Effector memory CD4-positive, alpha-beta T cell (primary cell): ENCODE data around the gene UHRF2.

Experiments used
- DNase-seq, 3 donors: peaks; one replicate each; pipeline ENCODE4 v3.0.0-alpha.2; 2020
- H3K27ac ChIP-seq: 2 replicates; pipeline ENCODE4 v1.7.0; 2013; ENCODE audit warnings: mild to moderate bottlenecking, low read length, moderate library complexity; ENCODE audit not compliant: insufficient read depth, poor library complexity, severe bottlenecking
- H3K27me3 ChIP-seq: replicated peaks from 2 replicates; pipeline ENCODE4 v1.7.0; 2013; ENCODE audit warnings: mild to moderate bottlenecking, low read length; ENCODE audit not compliant: insufficient read depth, control insufficient read depth, poor library complexity, severe bottlenecking
- H3K36me3 ChIP-seq: 2 replicates; pipeline ENCODE4 v1.7.0; 2013; ENCODE audit warnings: mild to moderate bottlenecking, low read length, moderate library complexity; ENCODE audit not compliant: control insufficient read depth, insufficient read depth
- H3K4me1 ChIP-seq: 2 replicates; pipeline ENCODE4 v1.7.0; 2013; ENCODE audit warnings: low read length, mild to moderate bottlenecking; ENCODE audit not compliant: control insufficient read depth, insufficient read depth, poor library complexity, severe bottlenecking
- H3K4me3 ChIP-seq: 2 replicates; pipeline ENCODE4 v1.7.0; 2013; ENCODE audit warnings: low read length, low read depth, mild to moderate bottlenecking; ENCODE audit not compliant: insufficient read depth, poor library complexity, severe bottlenecking
- H3K9me3 ChIP-seq: 2 replicates; pipeline ENCODE4 v1.7.0; 2013; ENCODE audit warnings: mild to moderate bottlenecking, low read length, moderate library complexity; ENCODE audit not compliant: control insufficient read depth

Gene UHRF2

GRCh38 chr9:6552033-6552432 is 139.0 kb downstream of the UHRF2 start:
- DNase-seq = no peak
- no peaks in the 10 kb centered on the region for H3K9me3 ChIP-seq
- H3K27me3 ChIP-seq = no peaks in the 10 kb centered on the region
- H3K36me3 ChIP-seq = no peaks in the 10 kb centered on the region
- H3K27ac ChIP-seq = no peak overlapping the region
- no peak overlapping the region for H3K4me3 ChIP-seq
- no peaks in the 10 kb centered on the region for H3K4me1 ChIP-seq

GRCh38 chr9:6552498-6553121 is 139.6 kb downstream of the UHRF2 start:
- no peak for DNase-seq
- H3K36me3 ChIP-seq = no peaks in the 10 kb centered on the region
- no peaks in the 10 kb centered on the region for H3K9me3 ChIP-seq
- H3K4me1 ChIP-seq = no peaks in the 10 kb centered on the region
- H3K27me3 ChIP-seq = no peaks in the 10 kb centered on the region
- H3K4me3 ChIP-seq = no peak overlapping the region
- H3K27ac ChIP-seq = no peak overlapping the region

- Histone ChIP-seq H3K4me3 (no peak overlapping the region), H3K9me3 (no peaks in the 10 kb centered on the region), H3K36me3 (no peaks in the 10 kb centered on the region), H3K27me3 (no peaks in the 10 kb centered on the region), H3K27ac (no peak overlapping the region), H3K4me1 (no peaks in the 10 kb centered on the region)
- DNase-seq = no peak
These were observed 140.9 kb downstream of the UHRF2 start for GRCh38 chr9:6553866-6554265.
